Astrocyte (in vitro differentiated cells and primary cell): ENCODE measurements around the gene CCNB2.

ENCODE experiments used
- CTCF ChIP-seq: IDR thresholded peaks from 2 replicates; pipeline ENCODE4 v1.5.1; 2011; ENCODE audit warnings: low read depth, mild to moderate bottlenecking, inconsistent platforms, low read length, moderate library complexity; ENCODE audit not compliant: insufficient read depth
- EZH2 ChIP-seq: IDR thresholded peaks from 2 replicates; pipeline ENCODE4 v1.6.1; 2012; ENCODE audit warnings: mild to moderate bottlenecking, low read length, inconsistent platforms; ENCODE audit not compliant: insufficient read depth

GRCh38 chr15:59096429-59096828 lies 8.5 kb upstream of the CCNB2 start:
- TF ChIP-seq CTCF (no peak), EZH2 (no peak)
